K562 (cell line): ENCODE data around the gene TMEM135.

Source experiments
- CBFA2T3 ChIP-seq: fragments of 450-650 bp; IDR thresholded peaks from 2 replicates; pipeline ENCODE4 v1.6.1; 2017
- ELF4 ChIP-seq: fragments of 450-650 bp; formaldehyde crosslinking; IDR thresholded peaks from 2 replicates; pipeline ENCODE4 v1.4.0; 2022; ENCODE audit warnings: missing genetic modification characterization
- POLR2AphosphoS5 ChIP-seq: IDR thresholded peaks from 2 replicates; pipeline ENCODE4 v1.6.1; 2011; ENCODE audit warnings: mild to moderate bottlenecking, low read depth, low read length, moderate library complexity; ENCODE audit not compliant: control insufficient read depth, insufficient read depth
- ZSCAN29 ChIP-seq: fragments of 450-650 bp; IDR thresholded peaks from 2 replicates; pipeline ENCODE4 v1.6.1; 2017
- TF ChIP-seq, protein P1 (sequence below): fragments of 250-450 bp; sonication (Bioruptor Pico); IDR thresholded peaks from 2 replicates; pipeline ENCODE4 v1.4.0; 2020
- TF ChIP-seq, protein P2 (sequence below): fragments of 250-450 bp; sonication (Bioruptor Pico); IDR thresholded peaks from 2 replicates; pipeline ENCODE4 v1.9.0; 2021; ENCODE audit warnings: mild to moderate bottlenecking
- TF ChIP-seq, protein P3 (sequence below): fragments of 450-650 bp; IDR thresholded peaks from 2 replicates; pipeline ENCODE4 v1.6.1; 2016; ENCODE audit warnings: antibody characterized with exemption

DNA sequence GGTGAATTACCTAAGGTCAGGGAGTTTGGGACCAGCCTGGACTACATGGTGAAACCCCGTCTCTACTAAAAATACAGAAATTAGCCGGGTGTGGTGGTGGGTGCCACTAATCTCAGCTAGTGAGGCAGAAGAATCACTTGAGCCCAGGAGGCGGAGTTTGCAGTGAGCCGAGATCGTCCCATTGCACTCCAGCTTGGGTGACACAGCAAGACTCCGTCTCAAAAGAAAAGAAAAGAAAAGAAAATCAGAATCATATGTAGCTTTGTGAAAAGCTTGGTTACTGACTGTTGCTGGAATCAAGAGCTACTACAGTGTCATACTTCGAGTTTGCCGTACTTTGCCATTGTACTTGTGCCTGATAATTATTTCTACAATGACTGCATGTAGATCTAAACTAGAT, 4.2 kb upstream of the TMEM135 start:
- TF ChIP-seq ZSCAN29, result no peak
- no peak for TF ChIP-seq CBFA2T3
- TF ChIP-seq, protein P1, sequence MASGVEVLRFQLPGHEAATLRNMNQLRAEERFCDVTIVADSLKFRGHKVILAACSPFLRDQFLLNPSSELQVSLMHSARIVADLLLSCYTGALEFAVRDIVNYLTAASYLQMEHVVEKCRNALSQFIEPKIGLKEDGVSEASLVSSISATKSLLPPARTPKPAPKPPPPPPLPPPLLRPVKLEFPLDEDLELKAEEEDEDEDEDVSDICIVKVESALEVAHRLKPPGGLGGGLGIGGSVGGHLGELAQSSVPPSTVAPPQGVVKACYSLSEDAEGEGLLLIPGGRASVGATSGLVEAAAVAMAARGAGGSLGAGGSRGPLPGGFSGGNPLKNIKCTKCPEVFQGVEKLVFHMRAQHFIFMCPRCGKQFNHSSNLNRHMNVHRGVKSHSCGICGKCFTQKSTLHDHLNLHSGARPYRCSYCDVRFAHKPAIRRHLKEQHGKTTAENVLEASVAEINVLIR (CRISPR knock-in tag), result no peak
- TF ChIP-seq ELF4, result no peak
- TF ChIP-seq, protein P2, sequence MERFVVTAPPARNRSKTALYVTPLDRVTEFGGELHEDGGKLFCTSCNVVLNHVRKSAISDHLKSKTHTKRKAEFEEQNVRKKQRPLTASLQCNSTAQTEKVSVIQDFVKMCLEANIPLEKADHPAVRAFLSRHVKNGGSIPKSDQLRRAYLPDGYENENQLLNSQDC (CRISPR knock-in tag), result no peak
- TF ChIP-seq, protein P3, sequence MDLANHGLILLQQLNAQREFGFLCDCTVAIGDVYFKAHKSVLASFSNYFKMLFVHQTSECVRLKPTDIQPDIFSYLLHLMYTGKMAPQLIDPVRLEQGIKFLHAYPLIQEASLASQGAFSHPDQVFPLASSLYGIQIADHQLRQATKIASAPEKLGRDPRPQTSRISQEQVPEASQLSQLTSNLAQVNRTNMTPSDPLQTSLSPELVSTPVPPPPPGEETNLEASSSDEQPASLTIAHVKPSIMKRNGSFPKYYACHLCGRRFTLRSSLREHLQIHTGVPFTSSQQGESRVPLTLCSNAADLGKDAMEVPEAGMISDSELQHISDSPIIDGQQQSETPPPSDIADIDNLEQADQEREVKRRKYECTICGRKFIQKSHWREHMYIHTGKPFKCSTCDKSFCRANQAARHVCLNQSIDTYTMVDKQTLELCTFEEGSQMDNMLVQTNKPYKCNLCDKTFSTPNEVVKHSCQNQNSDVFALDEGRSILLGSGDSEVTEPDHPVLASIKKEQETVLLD, result no peak
- no peak for TF ChIP-seq POLR2AphosphoS5
